ENCODE results near the gene ZNF827.

ZNF827 gene

GRCh38 chr4:145938618-145939440, at the start of gene ZNF827:
TSS of gene ZNF827 (minus strand) at chr4:145938823. CDS start at chr4:145938407, 416 bp downstream.
- peak within 1 kb of the TSS; percentile 87 for H3K4me3 ChIP-seq (ENCODE audit: low read depth, low read length)

GRCh38 chr4:145984563-145984962, 45.9 kb upstream of the ZNF827 start:
- TF ChIP-seq, protein P1, sequence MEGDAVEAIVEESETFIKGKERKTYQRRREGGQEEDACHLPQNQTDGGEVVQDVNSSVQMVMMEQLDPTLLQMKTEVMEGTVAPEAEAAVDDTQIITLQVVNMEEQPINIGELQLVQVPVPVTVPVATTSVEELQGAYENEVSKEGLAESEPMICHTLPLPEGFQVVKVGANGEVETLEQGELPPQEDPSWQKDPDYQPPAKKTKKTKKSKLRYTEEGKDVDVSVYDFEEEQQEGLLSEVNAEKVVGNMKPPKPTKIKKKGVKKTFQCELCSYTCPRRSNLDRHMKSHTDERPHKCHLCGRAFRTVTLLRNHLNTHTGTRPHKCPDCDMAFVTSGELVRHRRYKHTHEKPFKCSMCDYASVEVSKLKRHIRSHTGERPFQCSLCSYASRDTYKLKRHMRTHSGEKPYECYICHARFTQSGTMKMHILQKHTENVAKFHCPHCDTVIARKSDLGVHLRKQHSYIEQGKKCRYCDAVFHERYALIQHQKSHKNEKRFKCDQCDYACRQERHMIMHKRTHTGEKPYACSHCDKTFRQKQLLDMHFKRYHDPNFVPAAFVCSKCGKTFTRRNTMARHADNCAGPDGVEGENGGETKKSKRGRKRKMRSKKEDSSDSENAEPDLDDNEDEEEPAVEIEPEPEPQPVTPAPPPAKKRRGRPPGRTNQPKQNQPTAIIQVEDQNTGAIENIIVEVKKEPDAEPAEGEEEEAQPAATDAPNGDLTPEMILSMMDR (IDR thresholded peaks at IDR 0.05; ENCODE audit: insufficient read depth, low read length, missing control alignments), result no peak
- no peak for DNase-seq (ENCODE audit: low read depth, low spot score)
- ChIA-PET CTCF (no interaction called here), POLR2A (no interaction called here)
- H3K4me3 ChIP-seq (ENCODE audit: low read depth, low read length), result no peak overlapping the region

More at GRCh38 chr4:145938618-145939440, at the start of gene ZNF827:
- TF ChIP-seq, protein P1 (IDR thresholded peaks at IDR 0.05; ENCODE audit: insufficient read depth, low read length, missing control alignments), result no peak
- ChIA-PET CTCF (interaction anchor here (0.7 to 0.8 kb wide), 4 partner anchors 17 to 320 kb away, joined by 3 read pairs; partner anchors contain the start of gene MMAA), POLR2A (interaction anchor here (0.6 to 1.1 kb wide), 4 partner anchors 28 to 1007 kb away, joined by 3 read pairs; partner anchors contain the start of gene TTC29)
- DNase-seq (ENCODE audit: low read depth, low spot score), result no peak

DNA sequence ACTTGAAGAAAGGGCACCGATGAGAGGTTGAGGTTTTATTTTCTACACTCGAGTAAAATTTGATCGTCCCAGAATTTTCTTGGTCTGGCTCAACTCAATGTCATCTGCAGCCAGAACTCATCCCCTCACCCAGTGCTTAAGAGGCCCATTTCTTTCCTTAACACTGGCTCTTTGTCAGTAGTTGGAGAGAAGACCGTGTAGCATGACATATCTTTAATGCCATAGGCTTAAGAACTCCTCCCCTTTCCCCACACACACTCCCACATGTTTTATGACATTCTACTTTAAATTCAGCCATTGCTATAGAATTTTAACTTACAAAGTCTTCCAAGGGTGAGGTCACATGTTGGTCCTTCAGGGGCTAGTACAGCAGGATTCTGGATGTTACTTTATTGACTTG, 44.2 kb upstream of the ZNF827 start:
- TF ChIP-seq, protein P1 (IDR thresholded peaks at IDR 0.05; ENCODE audit: insufficient read depth, low read length, missing control alignments), result no peak
- CTCF ChIA-PET, result no interaction called here
- no peak overlapping the region for H3K4me3 ChIP-seq (ENCODE audit: low read depth, low read length)
- DNase-seq (ENCODE audit: low read depth, low spot score), result no peak
- POLR2A ChIA-PET, result no interaction called here

- no peak overlapping the region for H3K4me3 ChIP-seq (ENCODE audit: low read depth, low read length)
- TF ChIP-seq, protein P1 (IDR thresholded peaks at IDR 0.05; ENCODE audit: insufficient read depth, low read length, missing control alignments), result no peak
- DNase-seq (ENCODE audit: low read depth, low spot score), result no peak
- POLR2A ChIA-PET, result no interaction called here
- CTCF ChIA-PET, result no interaction called here
These were observed 40.5 kb upstream of the ZNF827 start for GRCh38 chr4:145979160-145979559.

DNA sequence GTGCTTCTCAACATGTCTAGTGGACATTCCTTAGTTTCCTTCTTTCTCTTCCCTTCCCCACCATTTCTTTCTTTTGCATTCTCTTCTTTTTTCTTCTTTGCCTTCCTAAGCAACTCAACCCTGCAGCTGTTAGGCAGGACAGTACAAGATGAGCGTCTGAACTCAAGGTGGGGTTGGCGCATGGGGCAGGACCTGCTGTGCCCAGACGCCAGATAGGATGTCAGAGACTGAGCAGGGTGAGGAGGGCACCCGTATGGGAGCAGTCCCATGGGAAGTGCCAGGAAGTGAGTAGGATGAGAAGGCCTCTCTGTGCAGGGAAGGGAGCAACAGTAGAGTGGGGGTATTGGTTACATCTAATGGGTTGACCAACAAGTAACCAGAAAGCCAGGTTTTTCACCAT, 38.1 kb upstream of the ZNF827 start:
- POLR2A ChIA-PET, result no interaction called here
- DNase-seq (ENCODE audit: low read depth, low spot score), result no peak
- CTCF ChIA-PET, result no interaction called here
- TF ChIP-seq, protein P1 (IDR thresholded peaks at IDR 0.05; ENCODE audit: insufficient read depth, low read length, missing control alignments), result no peak
- no peak overlapping the region for H3K4me3 ChIP-seq (ENCODE audit: low read depth, low read length)

- POLR2A ChIA-PET, result no interaction called here
- no peak for DNase-seq (ENCODE audit: low read depth, low spot score)
- CTCF ChIA-PET, result interaction anchor here (0.6 kb wide), 1 partner anchor 21 kb away, joined by 3 read pairs; no protein-coding TSS in a partner anchor
- no peak overlapping the region for H3K4me3 ChIP-seq (ENCODE audit: low read depth, low read length)
- TF ChIP-seq, protein P1 (IDR thresholded peaks at IDR 0.05; ENCODE audit: insufficient read depth, low read length, missing control alignments), result no peak
These were observed 21.4 kb upstream of the ZNF827 start for GRCh38 chr4:145960012-145960411.

Data from AG04449 (cell line).